A673 (cell line): ENCODE data around the gene CCDC73. TPM values are rescaled to one million over a fixed set of nuclear protein-coding genes. Genes with fewer than 3 reads are reported as not detected.
"Not testable (repeated sequence)": the region's sequence is repeated elsewhere in the genome, so short reads cannot be mapped to it uniquely, and the experiment has no call there.

Source experiments
- BruUV-seq: library from RNA; stranded (reverse); fragments of 400-500 nt; replicated peaks from 2 replicates; lab custom pipeline; 2021; lab: Mats Ljungman, UMichigan
- CTCF ChIA-PET: fragments of 300-600 bp; sonication (Branson Sonifier 250); formaldehyde crosslinking; loops from one replicate; lab custom pipeline; 2022; ENCODE audit warnings: antibody characterized with exemption; lab: Charles Lee
- POLR2A ChIA-PET: fragments of 300-600 bp; sonication (Branson Sonifier 250); formaldehyde crosslinking; loops from one replicate; lab custom pipeline; 2022; ENCODE audit warnings: antibody characterized with exemption; ENCODE audit not compliant: low non-redundant PET; lab: Charles Lee
- DNase-seq: peaks from one replicate; pipeline ENCODE4 v3.0.0-alpha.2; 2015; ENCODE audit warnings: low spot score
- H3K27ac ChIP-seq: fragments of 200-600 bp; sonication (generic); 2 replicates; pipeline ENCODE4 v1.5.1; 2016; ENCODE audit warnings: mixed run types, low read depth, mild to moderate bottlenecking, mixed read lengths, antibody characterized with exemption, low read length; ENCODE audit not compliant: poor library complexity, severe bottlenecking
- H3K27me3 ChIP-seq: fragments of 200-600 bp; sonication (generic); replicated peaks from 2 replicates; pipeline ENCODE4 v1.6.1; 2017; ENCODE audit warnings: mixed run types, low read depth, mild to moderate bottlenecking, mixed read lengths, antibody characterized with exemption, low read length; ENCODE audit not compliant: insufficient read depth, poor library complexity
- H3K36me3 ChIP-seq: fragments of 200-600 bp; sonication (generic); 2 replicates; pipeline ENCODE4 v1.6.1; 2016; ENCODE audit warnings: mixed run types, mild to moderate bottlenecking, mixed read lengths, antibody characterized with exemption, low read length; ENCODE audit not compliant: insufficient read depth, poor library complexity, severe bottlenecking
- H3K4me1 ChIP-seq: fragments of 200-600 bp; sonication (generic); 2 replicates; pipeline ENCODE4 v1.6.1; 2017; ENCODE audit warnings: mixed run types, mild to moderate bottlenecking, mixed read lengths, antibody characterized with exemption, low read length; ENCODE audit not compliant: insufficient read depth, poor library complexity, severe bottlenecking
- H3K4me3 ChIP-seq: fragments of 200-600 bp; sonication (generic); 2 replicates; pipeline ENCODE4 v1.5.1; 2016; ENCODE audit warnings: low read depth, mixed run types, mild to moderate bottlenecking, mixed read lengths, low read length; ENCODE audit not compliant: poor library complexity, severe bottlenecking
- H3K9me3 ChIP-seq: fragments of 200-600 bp; sonication (generic); 2 replicates; pipeline ENCODE4 v1.6.1; 2016; ENCODE audit warnings: mixed run types, low read depth, mild to moderate bottlenecking, mixed read lengths, antibody characterized with exemption, low read length; ENCODE audit not compliant: poor library complexity, severe bottlenecking
- CTCF ChIP-seq: fragments of 300-800, 200-600 bp; sonication (generic); conservative IDR thresholded peaks from 2 replicates; pipeline ENCODE4 v1.5.1; 2017; ENCODE audit warnings: low read depth, mild to moderate bottlenecking, antibody characterized with exemption, low read length, moderate library complexity, mixed read lengths
- EZH2 ChIP-seq: fragments of 200-600 bp; sonication (generic); IDR thresholded peaks from 2 replicates; pipeline ENCODE4 v1.6.1; 2017; ENCODE audit warnings: borderline replicate concordance, low read depth, mild to moderate bottlenecking, mixed read lengths, antibody characterized with exemption, low read length; ENCODE audit not compliant: poor library complexity, severe bottlenecking
- intact Hi-C: fragments of 100-400 bp; cut with micrococcal nuclease; formaldehyde crosslinking; loops from one replicate; pipeline ENCODE4 v1.10.0; 2022; ENCODE audit not compliant: unreplicated experiment
- total RNA-seq: library from RNA; stranded (reverse); gene quantifications from 2 replicates; pipeline ENCODE4 v1.2.3, GENCODE V29; 2021

Gene CCDC73
- total RNA-seq, 1 experiment from 2014 or later = not detected

- Histone ChIP-seq H3K27ac (no peak overlapping the region), H3K36me3 (peaks cover 52% of the 10 kb centered on the region), H3K27me3 (no peaks in the 10 kb centered on the region), H3K4me3 (no peak overlapping the region), H3K4me1 (no peaks in the 10 kb centered on the region), H3K9me3 (peaks cover 12% of the 10 kb centered on the region)
- POLR2A ChIA-PET = interaction anchor here (0.6 kb wide), 1 partner anchor 225 kb away, joined by 3 read pairs; no protein-coding TSS in a partner anchor
- CTCF ChIA-PET = no interaction called here
- DNase-seq = no peak
- intact Hi-C loops = no loop called here
- TF ChIP-seq EZH2 (no peak), CTCF (no peak)
- BruUV-seq = no TSS peak
Observed at GRCh38 chr11:32606220-32606619, 188.2 kb downstream of the CCDC73 start.

GRCh38 chr11:32602657-32603415 lies 191.6 kb downstream of the CCDC73 start:
- POLR2A ChIA-PET = no interaction called here
- H3K9me3 ChIP-seq = peaks cover 4% of the 10 kb centered on the region
- H3K4me1 ChIP-seq = peaks cover 2% of the 10 kb centered on the region
- no peak overlapping the region for H3K4me3 ChIP-seq
- no peak overlapping the region for H3K27ac ChIP-seq
- CTCF ChIA-PET = no interaction called here
- intact Hi-C loops = no loop called here
- H3K27me3 ChIP-seq = no peaks in the 10 kb centered on the region
- TF ChIP-seq CTCF = no peak
- no peak for TF ChIP-seq EZH2
- no TSS peak for BruUV-seq
- H3K36me3 ChIP-seq = peaks cover 86% of the 10 kb centered on the region
- no peak for DNase-seq

GRCh38 chr11:32597921-32598320 lies 196.5 kb downstream of the CCDC73 start:
- H3K36me3 ChIP-seq = peaks cover 98% of the 10 kb centered on the region
- no TSS peak for BruUV-seq
- H3K27me3 ChIP-seq = no peaks in the 10 kb centered on the region
- H3K27ac ChIP-seq = no peak overlapping the region
- peak; percentile 56 for DNase-seq
- H3K4me1 ChIP-seq = peaks cover 7% of the 10 kb centered on the region
- H3K9me3 ChIP-seq = no peaks in the 10 kb centered on the region
- CTCF ChIA-PET = no interaction called here
- intact Hi-C loops = no loop called here
- H3K4me3 ChIP-seq = no peak overlapping the region
- TF ChIP-seq CTCF = no peak
- TF ChIP-seq EZH2 = no peak
- POLR2A ChIA-PET = no interaction called here

GRCh38 chr11:32596114-32596513 lies 198.3 kb downstream of the CCDC73 start:
- H3K27ac ChIP-seq, intact Hi-C loops, DNase-seq, H3K27me3 ChIP-seq, H3K4me3 ChIP-seq, POLR2A ChIA-PET, H3K4me1 ChIP-seq, CTCF ChIA-PET, BruUV-seq, H3K9me3 ChIP-seq: not testable (repeated sequence)
- H3K36me3 ChIP-seq = peaks cover 98% of the 10 kb centered on the region
